Esophagus squamous epithelium (tissue), 5 donors: ENCODE data around the gene CARD11. TPM values are rescaled to one million over a fixed set of nuclear protein-coding genes. Genes with fewer than 3 reads are reported as not detected.

ENCODE experiments used
- DNase-seq: peaks from one replicate; lab custom pipeline; 2025; lab: John Stamatoyannopoulos, UW
- H3K27ac ChIP-seq, 4 donors: fragments of 200-600 bp; sonication (generic); one replicate each; pipeline ENCODE4 v1.5.1; 2016 to 2019; ENCODE audit warnings: mild to moderate bottlenecking in 1 of 4
- H3K27me3 ChIP-seq, 4 donors: fragments of 200-600 bp; sonication (generic); 1 replicate in 3 of 4; 2 replicates in 1 of 4; pipeline versions ENCODE4 v1.5.1 to v1.6.0; 2017 to 2021; ENCODE audit warnings: antibody characterized with exemption in 1 of 4
- H3K36me3 ChIP-seq, 3 donors: fragments of 200-600 bp; sonication (generic); one replicate each; pipeline ENCODE4 v1.5.1; 2016 to 2019
- H3K4me1 ChIP-seq, 3 donors: fragments of 200-600 bp; sonication (generic); one replicate each; pipeline ENCODE4 v1.5.1; 2017 to 2019
- H3K4me3 ChIP-seq, 4 donors: fragments of 200-600 bp; sonication (generic); 1 replicate in 3 of 4; 2 replicates in 1 of 4; pipeline ENCODE4 v1.5.1; 2016 to 2019; ENCODE audit warnings: mild to moderate bottlenecking in 2 of 4, moderate library complexity in 1 of 4
- H3K9me3 ChIP-seq, 3 donors: fragments of 200-600 bp; sonication (generic); one replicate each; pipeline ENCODE4 v1.5.1; 2016 to 2019
- CTCF ChIP-seq, 6 experiments: fragments of 450-650 bp in 4 of 6; fragments of 200-600 bp in 2 of 6; sonication (generic) in 2 of 6; IDR thresholded peaks; one replicate each; pipeline ENCODE4 v1.5.1; 2016 to 2019; ENCODE audit warnings: antibody characterized with exemption in 6 of 6, mild to moderate bottlenecking in 4 of 6, moderate library complexity in 4 of 6
- POLR2A ChIP-seq, 4 donors: fragments of 450-650 bp; IDR thresholded peaks; one replicate each; pipeline ENCODE4 v1.6.1; 2017; ENCODE audit warnings: antibody characterized with exemption in 4 of 4, mild to moderate bottlenecking in 4 of 4, moderate library complexity in 3 of 4
- WGBS, 2 donors: methylation state at CpG; one replicate each; pipeline ENCODE4 v1.1.5; 2018; 5-methylcytosine and 5-hydroxymethylcytosine counted together
- intact Hi-C: fragments of 100-400 bp; cut with DNase I; formaldehyde crosslinking; loops from one replicate; pipeline ENCODE4 v1.15.0; 2022
- total RNA-seq, 4 donors: library from RNA; depleted of rRNA; stranded (reverse); fragments of >200 nt; gene quantifications; one replicate each; pipeline ENCODE4 v1.1.0, GENCODE V29; 2016
- donor health status: DM: yes; HTN: yes; CAD: no.

CARD11 gene
- total RNA-seq, 4 donors from 2014 or later: 0.92 to 2.6 (median 1.6) TPM

- intact Hi-C loops: no loop called here
- WGBS, 2 donors: 72 to 82% methylated on average over 26 to 31 of the region's 33 CpGs
- no peak for TF ChIP-seq CTCF (IDR thresholded peaks at IDR 0.05)
- no peak for TF ChIP-seq POLR2A (IDR thresholded peaks at IDR 0.05)
Observed at GRCh38 chr7:2932402-2933251, 111.0 kb downstream of the CARD11 start.

GRCh38 chr7:2931034-2931415 lies 112.6 kb downstream of the CARD11 start:
- H3K9me3 ChIP-seq: no peaks in the 10 kb centered on the region
- no peak for DNase-seq
- H3K27ac ChIP-seq: no peak overlapping the region
- no peaks in the 10 kb centered on the region for H3K36me3 ChIP-seq
- WGBS, 2 donors: 95 to 99% methylated on average over 4 to 9 of the region's 9 CpGs
- TF ChIP-seq CTCF (IDR thresholded peaks at IDR 0.05): no peak
- no peak for TF ChIP-seq POLR2A (IDR thresholded peaks at IDR 0.05)
- peaks cover 0 to 57% (median 0%) of the 10 kb centered on the region in 4 donors for H3K27me3 ChIP-seq
- intact Hi-C loops: no loop called here
- no peak overlapping the region for H3K4me3 ChIP-seq
- no peaks in the 10 kb centered on the region for H3K4me1 ChIP-seq

More at GRCh38 chr7:2932402-2933251, 111.0 kb downstream of the CARD11 start:
- Histone ChIP-seq H3K4me3 (no peak overlapping the region), H3K27me3 (peaks cover 0 to 73% (median 0%) of the 10 kb centered on the region in 4 donors), H3K27ac (no peak overlapping the region), H3K9me3 (no peaks in the 10 kb centered on the region), H3K4me1 (no peaks in the 10 kb centered on the region), H3K36me3 (no peaks in the 10 kb centered on the region)
- DNase-seq: no peak

- Histone ChIP-seq H3K9me3 (no peaks in the 10 kb centered on the region), H3K36me3 (no peaks in the 10 kb centered on the region), H3K4me3 (no peak overlapping the region), H3K27me3 (peaks cover 0 to 55% (median 0%) of the 10 kb centered on the region in 4 donors), H3K27ac (no peak overlapping the region), H3K4me1 (no peaks in the 10 kb centered on the region)
- no peak for TF ChIP-seq CTCF (IDR thresholded peaks at IDR 0.05)
- TF ChIP-seq POLR2A (IDR thresholded peaks at IDR 0.05): no peak
- intact Hi-C loops: no loop called here
- WGBS, 2 donors: 88 to 91% methylated on average over 6 to 7 of the region's 13 CpGs
- DNase-seq: no peak
Observed at GRCh38 chr7:2930310-2931033, 113.2 kb downstream of the CARD11 start.

- H3K4me3 ChIP-seq: no peak overlapping the region
- intact Hi-C loops: no loop called here
- TF ChIP-seq POLR2A (IDR thresholded peaks at IDR 0.05) (no peak), CTCF (IDR thresholded peaks at IDR 0.05) (no peak)
- WGBS, 2 donors: 80 to 81% methylated on average over 12 to 17 of the region's 26 CpGs
- DNase-seq: no peak
- H3K27ac ChIP-seq: no peak overlapping the region
- H3K36me3 ChIP-seq: no peaks in the 10 kb centered on the region
- H3K4me1 ChIP-seq: no peaks in the 10 kb centered on the region
- no peaks in the 10 kb centered on the region for H3K9me3 ChIP-seq
- H3K27me3 ChIP-seq: peaks cover 0 to 60% (median 0%) of the 10 kb centered on the region in 4 donors
Observed at GRCh38 chr7:2929321-2930201, 114.1 kb downstream of the CARD11 start.
